Measurements from ENCODE around the gene CDC20. TPM values are rescaled to one million over a fixed set of nuclear protein-coding genes. Genes with fewer than 3 reads are reported as not detected.

The CDC20 gene
- 166 and 308 TPM in 2 replicates for total RNA-seq

GRCh38 chr1:43358746-43359693, at the start of gene CDC20:
Gene CDC20 (plus strand): TSS chr1:43358981. CDS start chr1:43359216, 235 bp downstream.
- no peak for TF ChIP-seq CTCF (conservative IDR thresholded peaks at IDR 0.05; ENCODE audit: low read depth, low read length)
- H3K4me3 ChIP-seq (ENCODE audit: low read depth, low read length), result peak within 1 kb of the TSS; percentile 76

GRCh38 chr1:43309405-43310025, 49.3 kb upstream of the CDC20 start:
- H3K4me3 ChIP-seq (ENCODE audit: low read depth, low read length), result no peak overlapping the region
- DNase-seq (ENCODE audit: low read depth), result no peak
- TF ChIP-seq CTCF (conservative IDR thresholded peaks at IDR 0.05; ENCODE audit: low read depth, low read length), result no peak

More at GRCh38 chr1:43358746-43359693, at the start of gene CDC20:
- no peak for DNase-seq (ENCODE audit: low read depth)

- no peak for DNase-seq (ENCODE audit: low read depth)
Observed at GRCh38 chr1:43311521-43311920, 47.3 kb upstream of the CDC20 start.

GRCh38 chr1:43312212-43312623, 46.6 kb upstream of the CDC20 start:
- no peak overlapping the region for H3K4me3 ChIP-seq (ENCODE audit: low read depth, low read length)
- TF ChIP-seq CTCF (conservative IDR thresholded peaks at IDR 0.05; ENCODE audit: low read depth, low read length), result no peak
- DNase-seq (ENCODE audit: low read depth), result no peak

More at GRCh38 chr1:43311521-43311920, 47.3 kb upstream of the CDC20 start:
- no peak overlapping the region for H3K4me3 ChIP-seq (ENCODE audit: low read depth, low read length)
- TF ChIP-seq CTCF (conservative IDR thresholded peaks at IDR 0.05; ENCODE audit: low read depth, low read length), result no peak

- TF ChIP-seq CTCF (conservative IDR thresholded peaks at IDR 0.05; ENCODE audit: low read depth, low read length), result no peak
- no peak overlapping the region for H3K4me3 ChIP-seq (ENCODE audit: low read depth, low read length)
- no peak for DNase-seq (ENCODE audit: low read depth)
Observed at GRCh38 chr1:43312663-43313515, 45.9 kb upstream of the CDC20 start.

GRCh38 chr1:43313771-43314170, 45.0 kb upstream of the CDC20 start:
- H3K4me3 ChIP-seq (ENCODE audit: low read depth, low read length), result no peak overlapping the region
- no peak for DNase-seq (ENCODE audit: low read depth)
- no peak for TF ChIP-seq CTCF (conservative IDR thresholded peaks at IDR 0.05; ENCODE audit: low read depth, low read length)

Measured in epithelial cell of proximal tubule (primary cell).